ENCODE results near the gene DLG1.

DNA sequence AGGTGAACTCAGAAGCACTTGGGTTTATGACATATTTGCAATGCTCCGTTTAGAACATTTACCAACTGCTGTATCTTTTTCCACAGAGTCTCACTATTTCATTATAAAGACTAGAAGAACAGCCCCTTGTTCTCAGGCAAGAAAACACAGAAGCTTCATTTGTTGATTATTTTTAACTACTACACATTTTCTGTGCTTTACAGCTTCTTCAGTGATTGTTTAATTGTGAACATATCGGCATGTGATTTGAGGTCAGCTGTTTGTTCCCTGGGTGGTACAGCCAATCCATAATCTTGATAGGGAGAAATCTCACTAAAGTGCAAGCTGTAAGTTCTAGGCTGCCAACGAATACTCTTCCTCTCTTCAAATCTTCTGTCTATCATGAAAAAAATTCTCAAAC, 31.0 kb upstream of the DLG1 start:
- TF ChIP-seq, protein P1, sequence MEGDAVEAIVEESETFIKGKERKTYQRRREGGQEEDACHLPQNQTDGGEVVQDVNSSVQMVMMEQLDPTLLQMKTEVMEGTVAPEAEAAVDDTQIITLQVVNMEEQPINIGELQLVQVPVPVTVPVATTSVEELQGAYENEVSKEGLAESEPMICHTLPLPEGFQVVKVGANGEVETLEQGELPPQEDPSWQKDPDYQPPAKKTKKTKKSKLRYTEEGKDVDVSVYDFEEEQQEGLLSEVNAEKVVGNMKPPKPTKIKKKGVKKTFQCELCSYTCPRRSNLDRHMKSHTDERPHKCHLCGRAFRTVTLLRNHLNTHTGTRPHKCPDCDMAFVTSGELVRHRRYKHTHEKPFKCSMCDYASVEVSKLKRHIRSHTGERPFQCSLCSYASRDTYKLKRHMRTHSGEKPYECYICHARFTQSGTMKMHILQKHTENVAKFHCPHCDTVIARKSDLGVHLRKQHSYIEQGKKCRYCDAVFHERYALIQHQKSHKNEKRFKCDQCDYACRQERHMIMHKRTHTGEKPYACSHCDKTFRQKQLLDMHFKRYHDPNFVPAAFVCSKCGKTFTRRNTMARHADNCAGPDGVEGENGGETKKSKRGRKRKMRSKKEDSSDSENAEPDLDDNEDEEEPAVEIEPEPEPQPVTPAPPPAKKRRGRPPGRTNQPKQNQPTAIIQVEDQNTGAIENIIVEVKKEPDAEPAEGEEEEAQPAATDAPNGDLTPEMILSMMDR (IDR thresholded peaks at IDR 0.05): no peak
- TF ChIP-seq EZH2phosphoT487 (IDR thresholded peaks at IDR 0.05) (no peak), EZH2 (IDR thresholded peaks at IDR 0.05) (no peak)

All from neural progenitor cell (in vitro differentiated cells).